Endometrial microvascular endothelial cells (primary cell): ENCODE data around the gene PARP15. TPM values are rescaled to one million over a fixed set of nuclear protein-coding genes. Genes with fewer than 3 reads are reported as not detected.
"Not testable (repeated sequence)": the region's sequence is repeated elsewhere in the genome, so short reads cannot be mapped to it uniquely, and the experiment has no call there.

Experiments used
- in situ Hi-C: cut with HindIII; loops from 2 replicates; pipeline ENCODE4 v1.10.0; 2017; ENCODE audit warnings: low sequenced_read_pairs, low pct_unique_long_range_greater_than_20kb; ENCODE audit errors: inconsistent ontology term
- total RNA-seq: library from RNA; depleted of rRNA; stranded (reverse); fragments of >200 nt; gene quantifications from one replicate; pipeline ENCODE4 v1.2.3, GENCODE V29; 2015; ENCODE audit errors: inconsistent ontology term

PARP15 gene
- total RNA-seq, 1 donor from 2014 or later = 1.9 TPM

GRCh38 chr3:122564155-122564912, 13.1 kb upstream of the PARP15 start, which contains the start of the genes DTX3L and PARP9:
Gene DTX3L, plus strand, starts transcription at chr3:122564338. Its CDS starts 89 bp downstream, at chr3:122564427.
Gene PARP9, minus strand, starts transcription at chr3:122564300. Its CDS starts 4,680 bp downstream, at chr3:122559620.
- in situ Hi-C loops = no loop called here

GRCh38 chr3:122568131-122568530, 9.3 kb upstream of the PARP15 start:
- in situ Hi-C loops = not testable (repeated sequence)

GRCh38 chr3:122568755-122569154, 8.7 kb upstream of the PARP15 start:
- in situ Hi-C loops = no loop called here

DNA sequence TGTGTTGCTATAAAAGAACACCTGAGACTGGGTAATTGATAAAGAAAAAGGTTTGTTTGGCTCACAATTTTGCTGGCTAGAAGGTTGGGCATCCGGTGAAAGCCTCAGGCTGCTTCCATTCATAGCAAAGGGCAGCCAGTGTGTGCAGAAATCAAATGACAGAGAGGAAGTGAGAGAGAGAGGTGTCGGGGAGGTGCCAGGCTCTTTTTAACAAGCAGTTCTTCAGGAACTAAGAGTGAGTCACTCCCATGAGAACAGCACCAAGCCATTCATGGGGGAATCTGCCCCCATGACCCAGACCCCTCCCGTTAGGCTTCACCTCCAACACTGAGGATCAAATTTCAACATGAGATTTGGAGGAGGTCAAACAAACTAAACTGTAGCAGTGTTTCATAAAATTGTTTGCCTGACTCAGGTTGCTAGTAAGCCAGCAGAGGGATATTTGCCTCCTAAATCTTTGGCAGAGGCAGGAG, 4.5 kb upstream of the PARP15 start:
- in situ Hi-C loops = no loop called here

- in situ Hi-C loops = no loop called here
Observed at GRCh38 chr3:122576174-122576940, 1.1 kb upstream of the PARP15 start.

DNA sequence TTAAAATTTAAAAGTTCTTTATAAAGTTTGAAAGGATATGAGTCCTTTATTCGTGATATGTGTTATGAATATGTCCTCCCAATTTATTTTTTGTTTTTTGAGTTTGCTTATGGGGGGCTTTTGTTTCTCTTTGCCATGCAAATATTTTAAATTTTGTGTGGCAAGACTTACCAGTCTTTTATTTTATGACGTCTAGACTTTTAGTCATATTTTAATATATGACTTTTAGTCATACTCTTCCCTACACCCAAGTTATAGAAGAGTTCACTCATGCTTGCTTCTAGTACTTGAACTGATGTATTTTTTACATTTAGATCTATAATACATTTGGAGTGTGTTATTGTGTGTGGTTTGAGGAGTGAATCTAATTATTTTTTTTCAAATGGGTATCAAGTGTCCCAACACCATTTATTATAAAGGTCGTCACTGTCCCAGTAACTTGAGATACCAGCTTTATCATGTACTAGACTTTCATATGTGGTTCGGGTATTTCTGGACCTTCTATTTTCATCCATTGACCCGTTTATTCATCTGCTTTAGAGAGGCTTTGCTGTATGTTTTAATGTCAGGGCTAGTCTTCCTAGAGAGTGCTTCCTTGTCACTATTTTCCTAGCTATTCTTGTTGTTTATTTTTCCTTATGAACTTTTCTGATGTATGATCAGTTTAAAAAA, 755 bp downstream of the PARP15 start:
- in situ Hi-C loops = no loop called here

GRCh38 chr3:122580470-122580869, 3.0 kb downstream of the PARP15 start:
- in situ Hi-C loops = no loop called here

DNA sequence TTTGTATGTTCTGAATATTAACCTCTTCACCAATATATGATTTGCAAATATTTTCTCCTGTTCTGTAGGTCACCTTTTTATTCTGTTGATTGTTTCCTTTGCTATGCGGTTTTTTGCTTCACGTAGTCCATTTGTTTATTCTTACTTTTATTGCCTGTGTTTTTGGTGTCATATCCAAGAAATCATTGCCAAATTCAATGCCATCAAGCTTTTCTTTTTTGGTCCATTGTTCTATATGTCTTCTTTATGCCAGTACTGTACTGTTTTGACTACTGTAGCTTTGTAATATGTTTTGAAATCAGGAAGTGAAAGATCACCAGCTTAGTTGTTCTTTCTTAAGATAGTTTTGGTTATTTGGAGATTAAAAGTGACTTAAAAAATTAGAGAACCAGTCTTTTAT, 4.2 kb downstream of the PARP15 start:
- in situ Hi-C loops = no loop called here

GRCh38 chr3:122582390-122582789, 4.9 kb downstream of the PARP15 start:
- in situ Hi-C loops = no loop called here

DNA sequence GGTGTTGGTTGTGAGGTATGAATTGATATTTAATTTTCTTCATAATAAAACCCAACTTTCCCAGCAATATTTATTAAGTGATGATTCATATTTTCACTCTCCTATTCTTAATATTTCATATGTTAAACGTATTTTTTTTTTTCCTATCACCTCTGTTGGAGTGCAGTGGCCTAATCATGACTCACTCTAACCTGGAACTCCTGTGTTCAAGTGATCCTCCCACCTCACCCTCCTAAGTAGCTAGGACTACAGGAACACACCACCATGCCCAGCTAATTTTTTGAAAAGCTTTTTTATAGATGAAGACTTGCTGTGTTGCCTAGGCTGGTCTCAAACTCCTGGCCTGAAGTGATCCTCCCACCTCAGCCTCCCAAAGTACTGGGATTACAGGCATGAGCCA, 8.6 kb downstream of the PARP15 start:
- in situ Hi-C loops = no loop called here

DNA sequence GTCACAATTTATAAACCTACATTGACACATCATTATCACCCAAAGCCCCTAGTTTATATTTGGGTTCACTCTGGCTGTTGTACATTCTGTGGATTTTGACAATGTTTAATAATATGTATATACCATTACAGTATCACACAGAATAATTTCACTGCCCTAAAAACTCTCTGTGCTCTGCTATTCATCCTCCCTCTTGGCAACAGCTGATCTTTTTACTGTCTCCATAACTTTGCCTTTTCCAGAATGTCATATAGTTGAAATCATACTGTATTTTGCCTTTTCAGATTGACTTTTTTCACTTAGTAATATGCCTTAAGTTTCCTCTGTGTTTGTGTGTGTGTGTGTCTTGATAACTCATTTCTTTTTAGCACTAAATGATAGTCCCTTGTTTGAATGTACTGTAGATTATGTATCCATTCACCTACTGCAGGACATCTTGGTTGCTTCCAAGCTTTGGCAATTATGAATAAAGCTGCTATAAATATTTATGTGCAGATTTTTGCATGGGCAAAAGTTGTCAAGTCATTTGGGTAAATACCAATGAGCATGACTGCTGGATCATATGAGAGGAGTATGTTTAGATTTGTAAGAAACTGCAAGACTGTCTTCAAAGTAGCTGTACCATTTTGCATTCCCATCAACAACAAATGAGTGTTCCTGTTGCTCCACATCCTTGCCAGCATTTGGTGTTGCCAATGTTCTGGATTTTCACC, 9.5 kb downstream of the PARP15 start:
- in situ Hi-C loops = no loop called here

DNA sequence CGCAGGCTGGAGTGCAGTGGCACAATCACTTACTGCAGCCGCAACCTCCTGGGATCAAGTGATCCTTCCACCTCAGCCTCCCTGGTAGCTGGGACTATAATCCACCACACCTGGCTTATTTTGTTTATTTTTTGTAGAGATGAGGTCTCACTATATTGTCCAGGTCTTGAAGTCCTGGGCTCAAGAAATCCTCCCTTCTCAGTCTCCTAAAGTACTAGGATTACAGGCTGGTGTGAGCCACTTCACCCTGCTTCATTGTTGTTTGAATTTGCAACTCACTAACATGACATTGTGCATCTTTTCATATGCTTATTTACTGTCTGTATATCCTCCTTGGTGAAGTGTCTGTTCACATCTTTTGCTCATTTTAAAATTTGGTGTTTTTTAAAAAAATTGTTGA, 10.1 kb downstream of the PARP15 start:
- in situ Hi-C loops = no loop called here

GRCh38 chr3:122589297-122589696, 11.8 kb downstream of the PARP15 start:
- in situ Hi-C loops = no loop called here

- in situ Hi-C loops = no loop called here
Observed at GRCh38 chr3:122590610-122591009, 13.2 kb downstream of the PARP15 start.

- in situ Hi-C loops = no loop called here
Observed at GRCh38 chr3:122594025-122594424, 16.6 kb downstream of the PARP15 start.

DNA sequence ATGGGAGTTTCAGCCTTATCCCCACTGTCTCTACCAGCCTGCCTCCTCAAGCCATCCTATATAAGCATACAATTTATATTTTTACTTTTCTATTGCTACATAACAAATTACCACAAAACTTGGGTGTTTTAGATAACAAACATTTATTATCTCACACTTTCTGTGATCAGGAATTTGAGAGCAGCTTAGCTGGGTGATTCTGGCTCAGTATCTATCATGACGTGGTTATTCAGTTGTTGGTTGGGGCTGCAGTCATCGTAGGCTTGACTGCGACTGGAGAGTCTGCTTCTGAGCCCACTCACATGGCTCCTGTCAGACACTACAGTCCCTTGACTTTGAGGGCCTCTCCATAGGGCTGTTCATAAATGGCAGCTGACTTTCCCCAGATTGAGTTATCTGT, 20.7 kb downstream of the PARP15 start:
- in situ Hi-C loops = no loop called here

GRCh38 chr3:122598556-122598955, 21.1 kb downstream of the PARP15 start:
- in situ Hi-C loops = no loop called here

GRCh38 chr3:122602011-122602710, 24.7 kb downstream of the PARP15 start:
- in situ Hi-C loops = no loop called here
